ENCODE measurements around the gene FEN1. TPM values are rescaled to one million over a fixed set of nuclear protein-coding genes. Genes with fewer than 3 reads are reported as not detected.

Gene FEN1
- total and polyA plus RNA-seq, 7 donors = 5.7 to 30.3 (median 10.3) TPM

GRCh38 chr11:61769946-61770683 is 22.6 kb upstream of the FEN1 start:
- no peaks in the 10 kb centered on the region for H3K9me3 ChIP-seq
- DNase-seq (no peak), ATAC-seq (no peak)
- H3K4me1 ChIP-seq = no peaks in the 10 kb centered on the region
- TF ChIP-seq CTCF (IDR thresholded peaks at IDR 0.05) = no peak
- WGBS, 3 donors = 84 to 91% (median 88%) methylated on average over 19 to 20 of the region's 20 CpGs
- intact Hi-C loops (cut with DNase I) = no loop called here
- H3K27ac ChIP-seq = no peak overlapping the region
- no peak overlapping the region for H3K4me3 ChIP-seq
- H3K27me3 ChIP-seq (ENCODE audit: insufficient read depth in 3 of 3, low read length in 2 of 3) = no peaks in the 10 kb centered on the region
- no peaks in the 10 kb centered on the region for H3K36me3 ChIP-seq (ENCODE audit: insufficient read depth in 1 of 2, low read depth in 1 of 2)

DNA sequence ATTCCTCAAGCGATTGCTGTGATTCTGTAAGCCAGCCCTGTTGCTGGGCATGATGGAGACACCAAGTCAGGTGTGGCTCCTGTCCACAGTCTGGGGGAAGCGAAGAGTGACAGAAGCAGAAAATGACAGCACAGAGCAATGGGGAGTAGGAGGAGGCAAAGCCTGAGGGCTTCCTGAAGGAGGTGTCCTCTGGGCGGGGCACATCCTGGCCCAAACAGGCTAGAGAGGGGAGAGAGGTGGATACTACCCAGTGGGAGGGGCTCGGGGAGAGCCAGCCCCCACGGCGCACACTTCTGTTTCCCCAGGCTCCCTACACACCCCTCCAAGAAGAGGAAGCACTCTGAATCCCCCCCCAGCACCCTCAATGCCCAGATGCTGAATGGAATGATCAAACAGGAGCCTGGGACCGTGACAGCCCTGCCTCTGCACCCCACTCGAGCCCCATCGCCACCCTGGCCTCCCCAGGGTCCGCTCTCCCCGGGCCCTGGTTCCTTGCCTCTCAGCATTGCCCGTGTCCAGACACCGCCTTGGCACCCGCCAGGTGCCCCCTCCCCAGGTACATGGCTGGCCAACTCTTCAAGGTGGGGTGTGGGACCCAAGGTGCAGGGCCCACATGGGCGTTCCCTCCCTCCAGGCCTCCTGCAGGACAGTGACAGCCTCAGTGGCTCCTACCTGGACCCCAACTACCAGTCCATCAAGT is 21.4 kb upstream of the FEN1 start:
- Histone ChIP-seq H3K9me3 (no peaks in the 10 kb centered on the region), H3K27me3 (ENCODE audit: insufficient read depth in 3 of 3, low read length in 2 of 3) (no peaks in the 10 kb centered on the region), H3K27ac (no peak overlapping the region), H3K4me3 (no peak overlapping the region), H3K4me1 (no peaks in the 10 kb centered on the region), H3K36me3 (ENCODE audit: insufficient read depth in 1 of 2, low read depth in 1 of 2) (no peaks in the 10 kb centered on the region)
- ATAC-seq (no peak), DNase-seq (no peak)
- no peak for TF ChIP-seq CTCF (IDR thresholded peaks at IDR 0.05)
- 87 to 93% (median 89%) methylated on average over 12 to 15 of the region's 15 CpGs for WGBS, 3 donors
- intact Hi-C loops (cut with DNase I) = no loop called here

DNA sequence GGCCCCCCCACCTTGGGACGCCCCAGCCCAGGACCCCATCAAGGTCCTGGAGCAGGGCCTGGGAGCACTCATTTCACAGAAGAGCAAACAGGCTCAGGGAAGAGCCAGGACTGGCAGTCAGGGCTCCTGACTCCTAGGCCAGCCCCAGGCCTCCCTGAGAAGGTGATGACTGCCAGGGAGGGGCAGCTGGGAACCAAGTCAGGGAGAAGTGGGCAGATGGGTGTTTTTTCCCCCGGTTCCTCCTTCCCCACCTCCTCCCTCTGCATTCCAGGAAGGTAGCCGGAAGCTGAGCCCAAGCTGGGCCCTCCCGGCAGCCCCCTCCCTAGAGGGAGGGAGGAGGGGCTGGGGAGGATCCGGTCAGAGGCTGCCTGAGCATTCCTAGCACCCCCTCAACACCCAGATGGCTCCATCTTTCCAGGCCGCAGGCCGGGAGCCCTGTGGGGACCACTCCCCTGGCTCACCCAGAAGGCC is 20.7 kb upstream of the FEN1 start:
- Histone ChIP-seq H3K27me3 (ENCODE audit: insufficient read depth in 3 of 3, low read length in 2 of 3) (no peaks in the 10 kb centered on the region), H3K27ac (no peak overlapping the region), H3K36me3 (ENCODE audit: insufficient read depth in 1 of 2, low read depth in 1 of 2) (no peaks in the 10 kb centered on the region), H3K4me3 (no peak overlapping the region), H3K4me1 (no peaks in the 10 kb centered on the region), H3K9me3 (no peaks in the 10 kb centered on the region)
- DNase-seq (no peak), ATAC-seq (no peak)
- 52 to 59% (median 59%) methylated on average over 5 to 7 of the region's 7 CpGs for WGBS, 3 donors
- intact Hi-C loops (cut with DNase I) = no loop called here
- no peak for TF ChIP-seq CTCF (IDR thresholded peaks at IDR 0.05)

DNA sequence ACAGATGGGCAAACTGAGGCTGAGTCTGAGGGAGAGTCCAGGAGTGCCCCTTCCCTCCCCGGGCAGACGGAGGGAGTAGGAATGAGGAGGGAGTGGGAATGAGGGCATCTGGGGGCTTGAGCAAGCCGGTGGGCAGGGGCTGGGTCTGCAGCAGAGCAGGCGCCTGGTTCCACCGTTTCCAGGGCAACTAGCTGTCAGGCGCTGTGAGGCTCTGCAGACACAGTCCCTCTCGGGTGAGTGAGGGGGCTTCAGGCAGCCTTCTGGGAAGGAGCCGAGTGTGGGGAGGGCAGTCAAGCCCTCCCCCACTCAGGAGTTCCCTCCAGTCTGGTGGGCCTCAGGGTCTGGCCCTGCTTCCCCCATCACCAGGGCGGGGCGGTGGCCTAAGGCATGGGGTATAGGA is 19.4 kb upstream of the FEN1 start:
- WGBS, 3 donors = 62 to 73% (median 72%) methylated on average over 10 of the region's 10 CpGs
- DNase-seq (no peak), ATAC-seq (no peak)
- Histone ChIP-seq H3K36me3 (ENCODE audit: insufficient read depth in 1 of 2, low read depth in 1 of 2) (no peaks in the 10 kb centered on the region), H3K27ac (no peak overlapping the region), H3K27me3 (ENCODE audit: insufficient read depth in 3 of 3, low read length in 2 of 3) (no peaks in the 10 kb centered on the region), H3K4me1 (peaks cover 3% of the 10 kb centered on the region), H3K4me3 (no peak overlapping the region), H3K9me3 (no peaks in the 10 kb centered on the region)
- intact Hi-C loops (cut with DNase I) = no loop called here
- TF ChIP-seq CTCF (IDR thresholded peaks at IDR 0.05) = no peak
